22Rv1 (cell line): Measurements from ENCODE around the gene SLC2A8.

ENCODE experiments used
- H3K27ac ChIP-seq: fragments of 450-650 bp; 2 replicates; pipeline ENCODE4 v1.5.1; 2017
- ZFX ChIP-seq: fragments of 450-650 bp; IDR thresholded peaks from 2 replicates; pipeline ENCODE4 v1.6.1; 2017; ENCODE audit warnings: antibody characterized with exemption, borderline replicate concordance
- TF ChIP-seq, protein P1 (sequence below): fragments of 450-650 bp; IDR thresholded peaks from 2 replicates; pipeline ENCODE4 v1.5.1; 2017; ENCODE audit warnings: mild to moderate bottlenecking

SLC2A8 gene

DNA sequence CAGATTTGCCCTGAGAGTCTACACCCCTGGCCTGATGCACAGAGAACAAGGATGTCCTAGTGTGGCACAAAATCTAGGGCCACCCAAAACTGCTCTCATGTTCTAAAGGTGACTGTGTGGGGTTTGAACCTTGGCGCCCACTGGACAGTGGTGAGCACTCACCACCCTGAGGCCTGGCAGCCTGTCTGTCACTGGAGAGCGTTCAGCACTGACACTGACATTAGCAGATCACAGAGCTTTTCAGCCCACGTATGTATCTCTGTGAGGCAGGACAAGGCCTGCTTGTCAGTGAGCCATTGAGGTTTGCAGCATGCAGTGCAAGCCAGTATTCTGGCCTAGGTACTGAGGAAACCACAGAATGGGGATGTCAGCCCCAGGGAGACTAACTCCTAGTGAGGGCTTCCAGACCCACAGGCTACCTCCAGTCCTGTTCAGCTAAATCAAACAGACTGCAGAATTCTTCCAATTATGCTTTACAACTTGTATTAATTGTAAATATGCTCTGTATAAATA lies 38.9 kb upstream of the SLC2A8 start:
- H3K27ac ChIP-seq, result no peak overlapping the region
- TF ChIP-seq, protein P1, sequence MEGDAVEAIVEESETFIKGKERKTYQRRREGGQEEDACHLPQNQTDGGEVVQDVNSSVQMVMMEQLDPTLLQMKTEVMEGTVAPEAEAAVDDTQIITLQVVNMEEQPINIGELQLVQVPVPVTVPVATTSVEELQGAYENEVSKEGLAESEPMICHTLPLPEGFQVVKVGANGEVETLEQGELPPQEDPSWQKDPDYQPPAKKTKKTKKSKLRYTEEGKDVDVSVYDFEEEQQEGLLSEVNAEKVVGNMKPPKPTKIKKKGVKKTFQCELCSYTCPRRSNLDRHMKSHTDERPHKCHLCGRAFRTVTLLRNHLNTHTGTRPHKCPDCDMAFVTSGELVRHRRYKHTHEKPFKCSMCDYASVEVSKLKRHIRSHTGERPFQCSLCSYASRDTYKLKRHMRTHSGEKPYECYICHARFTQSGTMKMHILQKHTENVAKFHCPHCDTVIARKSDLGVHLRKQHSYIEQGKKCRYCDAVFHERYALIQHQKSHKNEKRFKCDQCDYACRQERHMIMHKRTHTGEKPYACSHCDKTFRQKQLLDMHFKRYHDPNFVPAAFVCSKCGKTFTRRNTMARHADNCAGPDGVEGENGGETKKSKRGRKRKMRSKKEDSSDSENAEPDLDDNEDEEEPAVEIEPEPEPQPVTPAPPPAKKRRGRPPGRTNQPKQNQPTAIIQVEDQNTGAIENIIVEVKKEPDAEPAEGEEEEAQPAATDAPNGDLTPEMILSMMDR, result no peak
- no peak for TF ChIP-seq ZFX

DNA sequence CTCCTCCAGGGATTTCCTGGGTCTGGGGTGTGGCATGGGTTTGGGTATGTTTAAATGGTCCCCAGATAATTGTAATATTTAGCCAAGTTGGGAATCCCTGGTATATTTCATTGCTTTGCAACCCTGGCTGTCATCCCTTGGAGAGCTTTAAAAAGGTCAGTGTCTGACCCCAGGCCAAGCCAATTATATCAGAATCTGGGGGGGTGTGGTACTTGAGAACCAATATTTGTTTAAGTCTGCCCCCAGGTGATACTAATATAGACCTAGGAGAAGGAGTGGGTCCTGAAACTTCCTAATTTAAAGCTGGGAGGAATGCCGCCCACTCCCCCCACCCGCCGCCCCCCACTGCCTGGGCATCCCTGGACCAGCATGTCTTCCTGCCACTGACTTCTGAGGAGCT lies 38.2 kb upstream of the SLC2A8 start:
- H3K27ac ChIP-seq, result no peak overlapping the region
- TF ChIP-seq ZFX, result no peak
- TF ChIP-seq, protein P1, result no peak

DNA sequence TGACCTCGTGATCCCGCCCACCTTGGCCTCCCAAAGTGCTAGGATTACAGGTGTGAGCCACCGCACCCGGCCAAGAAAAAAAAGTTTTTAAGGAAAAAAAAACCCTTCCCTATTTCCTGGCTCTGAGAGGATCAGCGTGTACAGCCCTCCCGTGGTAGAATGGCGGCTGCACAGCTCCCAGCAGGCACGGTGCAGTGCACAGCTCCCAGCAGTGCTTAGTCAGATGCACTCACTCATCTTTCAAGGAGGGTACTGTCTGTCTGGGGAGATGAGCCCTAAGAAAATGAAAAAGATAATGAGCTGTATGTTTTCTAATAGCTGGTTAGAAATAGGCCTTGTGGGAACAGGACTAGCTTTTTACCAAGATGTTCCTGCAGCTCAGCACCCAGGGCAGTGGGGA lies 36.7 kb upstream of the SLC2A8 start:
- no peak for TF ChIP-seq ZFX
- TF ChIP-seq, protein P1, result no peak
- H3K27ac ChIP-seq, result no peak overlapping the region

DNA sequence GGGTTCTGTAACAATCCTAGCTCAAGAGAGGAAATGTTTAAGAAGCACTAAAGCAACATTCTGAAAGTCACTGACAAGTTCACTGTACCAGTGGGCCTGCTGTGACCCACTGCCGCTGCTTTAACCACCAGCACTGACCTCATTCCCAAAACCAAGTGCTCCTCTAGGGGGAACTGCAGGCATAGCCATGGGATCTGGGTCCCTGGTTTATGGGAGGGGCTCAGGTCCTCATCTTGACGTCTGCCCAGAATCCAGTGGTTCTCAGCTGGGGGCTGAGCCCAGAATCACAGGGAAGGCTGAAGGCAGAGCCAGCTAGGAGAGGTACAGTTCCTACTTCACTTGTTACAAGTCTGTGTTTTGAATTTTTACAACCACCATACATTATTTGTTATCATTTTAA lies 36.1 kb upstream of the SLC2A8 start:
- no peak for TF ChIP-seq ZFX
- TF ChIP-seq, protein P1, result no peak
- H3K27ac ChIP-seq, result no peak overlapping the region

DNA sequence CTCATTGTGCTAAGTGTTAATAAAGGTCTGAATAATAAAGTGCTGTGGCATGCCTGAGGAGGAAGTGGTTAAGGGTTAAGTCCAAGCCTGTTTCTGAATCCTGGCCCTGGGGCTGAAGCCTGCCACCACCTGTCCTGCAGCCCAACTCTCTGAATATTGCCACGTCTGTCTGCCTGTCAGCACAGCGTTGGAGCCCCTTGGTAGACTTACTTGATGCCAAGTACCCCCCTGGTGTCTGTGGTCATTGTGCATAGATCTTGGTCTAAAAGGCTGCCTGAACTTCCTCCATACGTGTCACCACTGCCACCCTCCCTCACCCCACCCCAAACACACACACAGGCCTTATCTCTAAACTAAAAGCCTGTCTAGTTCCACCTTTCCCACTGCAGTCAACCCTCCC lies 35.4 kb upstream of the SLC2A8 start:
- H3K27ac ChIP-seq, result no peak overlapping the region

DNA sequence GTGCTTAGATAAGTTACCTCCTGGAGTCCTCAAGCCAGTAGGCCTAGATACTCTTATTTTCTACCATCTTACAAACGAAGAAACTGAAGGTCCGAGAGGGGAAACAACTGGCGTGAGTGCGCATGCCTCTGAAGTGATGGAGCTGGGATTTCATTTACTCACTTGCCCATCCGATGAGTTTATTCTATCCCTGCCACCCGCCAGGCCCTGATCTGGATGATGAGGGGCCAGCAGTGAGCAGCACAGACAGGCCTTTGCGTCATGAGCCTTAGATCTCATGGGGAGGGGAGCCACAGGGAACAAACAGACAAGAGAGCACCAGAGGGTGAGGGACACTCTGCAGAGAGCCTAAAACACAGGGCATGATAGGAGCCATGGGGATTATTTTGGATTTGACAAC lies 34.1 kb upstream of the SLC2A8 start:
- TF ChIP-seq ZFX, result no peak
- TF ChIP-seq, protein P1, result no peak
- H3K27ac ChIP-seq, result no peak overlapping the region

More for the DNA sequence above, 35.4 kb upstream of the SLC2A8 start:
- TF ChIP-seq, protein P1, result no peak

DNA sequence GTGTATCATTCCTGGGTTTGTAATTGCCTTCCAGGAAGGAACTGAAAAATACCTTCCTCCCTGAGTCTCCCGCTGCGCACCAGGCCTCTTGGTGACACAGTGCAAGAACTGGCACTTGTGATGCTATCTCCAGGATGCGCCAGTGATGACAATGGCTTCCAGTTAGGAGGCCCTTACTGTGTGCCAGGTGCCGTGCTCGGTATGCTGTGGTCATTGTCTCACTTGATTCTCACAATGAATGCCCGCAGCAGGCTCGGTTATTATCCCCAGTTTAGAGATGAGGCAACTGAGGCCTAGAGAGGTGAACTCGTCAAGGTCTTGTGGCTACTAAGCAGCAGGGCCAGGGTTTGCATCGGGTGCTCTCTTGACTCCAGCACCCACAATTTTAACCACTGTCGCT lies 31.5 kb upstream of the SLC2A8 start:
- H3K27ac ChIP-seq, result no peak overlapping the region
- TF ChIP-seq, protein P1, result no peak
- no peak for TF ChIP-seq ZFX
